Measurements from ENCODE around the gene RNF227.

DNA sequence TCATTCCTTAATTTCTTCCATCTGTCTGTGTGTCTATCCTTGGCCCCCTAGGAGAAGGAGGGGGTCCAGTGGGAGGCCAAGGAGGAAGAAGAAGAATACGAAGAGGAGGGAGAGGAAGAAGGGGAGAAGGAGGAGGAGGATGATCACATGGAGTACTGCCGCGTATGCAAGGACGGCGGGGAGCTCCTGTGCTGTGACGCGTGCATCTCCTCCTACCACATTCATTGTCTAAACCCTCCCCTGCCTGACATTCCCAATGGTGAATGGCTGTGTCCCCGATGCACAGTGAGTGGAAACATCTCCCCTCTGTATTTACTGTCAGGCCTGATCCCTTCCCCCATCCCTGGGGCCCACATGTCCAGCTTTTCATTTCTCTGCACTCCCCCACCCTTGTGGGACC lies 21.2 kb downstream of the RNF227 start:
- no peak for TF ChIP-seq SUZ12 (IDR thresholded peaks at IDR 0.05; ENCODE audit: extremely low read depth, insufficient read depth, insufficient read length)
- TF ChIP-seq ZNF274 (IDR thresholded peaks at IDR 0.05; ENCODE audit: low read depth, low read length) = no peak

Measured in NT2/D1 (cell line).